Measurements from ENCODE around the gene ASTN2.

Gene ASTN2

DNA sequence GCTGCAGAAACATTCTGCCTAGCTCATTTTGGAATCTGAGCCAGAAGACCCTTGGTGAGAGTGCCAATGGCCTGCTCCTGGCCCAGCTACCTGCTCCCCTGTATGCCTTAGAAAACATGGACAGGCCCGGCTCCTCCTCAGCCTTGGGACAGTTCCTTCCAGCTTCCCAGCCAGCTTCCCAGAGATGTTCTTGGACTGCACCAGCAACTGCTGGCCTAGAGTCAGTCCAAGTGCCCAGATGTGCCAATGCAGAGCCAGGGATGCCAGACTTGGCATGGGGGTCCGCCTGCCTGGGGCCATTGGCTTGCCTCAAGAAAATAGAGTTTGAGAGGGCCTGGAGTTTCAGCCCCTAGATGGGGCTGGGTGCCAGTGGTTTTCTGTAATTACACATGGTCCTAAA lies 870.0 kb downstream of the ASTN2 start:
- DNase-seq, result no peak

DNA sequence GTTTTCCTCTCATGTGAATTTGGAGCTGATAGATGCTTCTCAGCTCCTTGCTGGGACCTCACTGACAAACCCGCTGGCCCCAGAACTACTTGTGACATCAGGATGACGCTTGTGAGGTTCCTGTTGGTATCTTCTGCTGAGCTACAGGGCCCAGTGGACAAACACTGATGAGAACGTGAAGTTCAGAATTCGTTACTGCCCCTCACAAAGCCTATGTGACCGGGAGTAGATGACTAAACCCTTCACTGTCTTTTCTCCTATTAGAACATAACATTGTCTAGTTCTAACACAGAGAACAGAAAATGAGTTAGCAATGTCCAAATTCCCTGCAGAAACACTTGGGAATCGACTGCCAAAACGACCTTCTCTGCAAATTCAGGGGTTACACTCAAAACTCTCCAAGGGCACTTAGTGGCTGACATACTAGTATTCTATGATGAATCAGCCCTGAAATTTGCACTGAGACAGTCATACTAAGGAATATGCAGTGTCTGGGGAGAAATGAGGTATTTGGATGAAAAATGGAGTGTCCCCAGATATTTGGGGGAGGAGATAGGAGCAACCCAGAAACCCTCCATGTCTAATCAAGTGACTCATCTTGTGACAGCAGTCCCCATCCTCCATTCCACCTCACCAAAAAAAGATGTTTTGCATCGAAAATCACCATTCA lies 871.0 kb downstream of the ASTN2 start:
- DNase-seq, result no peak

DNA sequence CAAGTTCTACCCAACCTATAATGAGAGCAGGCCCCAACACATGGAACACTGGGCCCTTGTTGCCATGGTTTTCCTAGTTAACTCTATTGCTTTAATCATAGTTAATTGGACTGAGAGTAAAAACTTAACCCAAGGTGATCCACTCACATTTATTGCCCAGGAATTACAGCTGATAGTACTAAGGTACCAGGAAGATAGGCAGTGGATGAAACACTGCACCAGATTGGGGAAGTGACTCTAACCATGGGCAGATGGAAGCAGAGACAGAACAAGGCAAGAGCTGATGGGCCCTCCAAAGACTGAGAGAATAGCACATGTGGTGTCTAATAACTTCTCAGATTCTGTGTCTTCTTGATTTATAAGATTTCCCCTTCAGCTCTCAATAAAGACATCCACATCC lies 873.5 kb downstream of the ASTN2 start:
- DNase-seq, result no peak

DNA sequence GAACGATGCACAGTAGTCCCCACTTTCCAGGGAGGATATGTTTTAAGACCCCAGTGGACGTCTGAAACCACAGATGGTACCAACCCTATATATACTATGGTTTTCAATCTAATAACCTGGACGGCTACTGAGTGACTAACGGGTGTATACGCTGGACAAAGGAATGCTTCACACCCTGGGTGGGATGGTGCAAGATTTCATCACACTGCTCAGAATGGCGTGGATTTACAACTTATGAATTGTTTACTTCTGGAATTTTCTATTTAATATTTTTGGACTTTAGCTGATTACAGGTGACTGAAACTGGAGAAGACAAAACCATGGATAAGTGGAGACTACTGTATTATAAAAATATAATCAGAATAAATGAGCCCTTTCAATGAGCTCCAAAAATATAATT lies 875.3 kb downstream of the ASTN2 start:
- no peak for DNase-seq

DNA sequence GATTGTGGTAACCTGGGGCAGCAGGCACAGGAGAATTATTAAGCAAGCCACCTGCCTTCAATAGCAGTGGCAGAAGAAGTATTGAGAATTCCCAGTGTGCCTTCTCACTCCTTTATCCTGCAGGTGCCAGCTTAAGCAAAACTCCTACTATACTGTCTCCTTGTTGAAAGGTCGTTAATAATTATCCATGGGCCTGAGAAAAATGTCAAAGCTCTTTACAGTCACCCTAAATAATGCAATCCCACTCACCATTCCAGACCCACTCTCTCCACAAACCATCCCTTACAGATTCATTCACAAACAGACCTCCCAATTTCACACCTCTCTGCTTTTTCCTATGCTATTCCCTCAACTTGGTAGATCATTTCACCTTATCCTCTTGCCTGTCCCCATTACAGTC lies 889.2 kb downstream of the ASTN2 start:
- DNase-seq, result no peak

DNA sequence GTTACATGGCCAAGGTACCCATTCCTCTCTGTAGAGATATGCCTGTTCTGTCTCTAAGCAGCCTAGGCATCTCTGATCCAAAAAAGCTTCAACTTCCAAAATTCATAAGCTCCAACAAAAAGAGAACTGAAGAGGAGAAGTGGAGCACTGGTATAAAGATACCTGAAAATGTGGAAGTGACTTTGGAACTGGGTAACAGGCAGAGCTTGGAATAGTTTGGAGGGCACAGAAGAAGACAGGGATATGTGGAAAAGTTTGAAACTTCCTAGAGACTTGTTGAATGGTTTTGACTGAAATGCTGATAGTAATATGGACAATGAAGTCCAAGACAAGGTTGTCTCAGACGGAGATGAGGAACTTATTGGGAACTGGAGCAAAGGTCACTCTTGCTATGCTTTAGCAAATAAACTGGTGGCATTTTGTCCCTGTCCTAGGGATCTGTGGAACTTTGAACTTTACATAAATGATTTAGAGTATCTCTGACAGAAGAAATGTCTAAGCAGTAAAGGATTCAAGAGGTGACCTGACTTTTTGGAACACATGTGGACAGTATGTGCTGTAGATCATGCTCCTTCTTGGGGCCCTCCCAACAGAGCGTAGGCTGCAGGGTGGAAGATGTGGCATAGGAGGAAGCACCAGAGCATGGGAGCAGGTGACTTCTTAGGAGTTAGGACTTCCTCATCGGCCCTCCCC lies 889.9 kb downstream of the ASTN2 start:
- no peak for DNase-seq

DNA sequence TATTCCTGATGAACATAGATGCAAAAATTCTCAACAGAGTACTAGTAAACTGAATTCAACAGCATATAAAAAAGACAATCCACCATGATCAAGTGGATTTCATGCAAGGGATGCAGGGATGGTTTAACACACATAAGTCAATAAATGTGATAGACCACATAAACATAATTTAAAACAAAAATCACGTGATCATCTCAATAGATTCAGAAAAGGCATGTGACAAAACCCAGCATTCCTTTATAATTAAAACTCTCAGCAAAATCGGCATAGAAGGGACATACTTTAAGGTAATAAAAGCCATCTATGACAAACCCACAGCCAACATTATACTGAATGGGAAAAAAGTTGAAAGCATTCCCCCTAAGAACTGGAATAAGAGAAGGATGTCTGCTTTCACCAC lies 894.6 kb downstream of the ASTN2 start:
- DNase-seq, result no peak

DNA sequence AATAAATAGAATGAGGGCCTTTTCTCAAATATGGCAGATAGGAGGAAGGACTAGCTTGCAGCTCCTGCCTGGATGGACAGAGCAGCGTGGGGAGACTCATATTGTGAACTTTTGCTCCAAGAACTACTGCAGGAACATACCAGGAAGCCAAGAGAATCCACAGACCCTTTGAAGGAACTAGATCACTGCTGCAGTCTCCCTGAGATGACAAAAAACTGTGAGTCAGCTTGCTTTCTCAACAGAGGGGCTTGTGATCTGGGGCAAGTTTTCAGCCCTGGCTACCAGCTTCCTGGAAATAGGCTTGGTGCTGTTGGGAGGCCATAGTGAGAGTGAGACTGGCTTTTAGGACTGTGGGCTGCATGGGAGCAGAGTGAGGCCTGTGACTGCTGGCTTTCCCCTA lies 898.4 kb downstream of the ASTN2 start:
- DNase-seq, result no peak

DNA sequence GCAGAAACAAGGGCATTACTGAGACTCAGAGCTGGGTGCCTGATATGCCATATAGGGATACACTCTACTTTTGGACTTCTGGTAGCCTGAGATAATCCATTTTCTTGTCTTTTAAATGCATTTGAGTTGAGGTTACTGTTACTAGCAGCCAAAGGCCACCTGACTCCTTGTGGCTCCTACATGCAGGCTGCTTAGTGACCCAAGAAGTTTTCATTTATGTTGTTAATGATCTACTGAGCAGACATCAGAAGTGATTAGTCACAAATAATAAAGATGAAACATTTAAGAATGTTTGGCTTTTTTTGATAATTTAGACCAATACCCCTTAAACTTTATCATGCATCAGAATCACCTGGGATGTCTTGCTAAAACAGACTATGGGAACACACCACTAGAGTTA lies 899.3 kb downstream of the ASTN2 start:
- DNase-seq, result no peak

DNA sequence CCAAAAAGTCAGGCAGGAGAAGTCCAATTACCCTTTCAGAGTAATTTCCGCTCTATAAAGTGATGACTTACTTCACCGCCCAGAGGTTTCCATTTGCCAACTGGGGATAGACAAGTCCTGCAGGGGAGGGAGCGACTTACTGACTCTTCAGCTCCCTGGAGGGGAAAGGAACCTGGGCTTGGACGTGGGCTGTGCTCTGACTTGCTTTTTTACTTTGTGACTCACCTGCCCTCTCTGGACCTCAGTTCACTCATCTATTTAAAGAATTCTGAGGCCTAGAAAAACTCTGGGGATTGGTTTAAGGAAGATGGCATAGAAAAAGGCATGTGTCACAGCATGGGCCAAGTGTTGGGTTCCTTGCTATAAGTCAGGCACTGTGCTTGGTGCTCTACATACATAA lies 908.2 kb downstream of the ASTN2 start:
- no peak for DNase-seq

DNA sequence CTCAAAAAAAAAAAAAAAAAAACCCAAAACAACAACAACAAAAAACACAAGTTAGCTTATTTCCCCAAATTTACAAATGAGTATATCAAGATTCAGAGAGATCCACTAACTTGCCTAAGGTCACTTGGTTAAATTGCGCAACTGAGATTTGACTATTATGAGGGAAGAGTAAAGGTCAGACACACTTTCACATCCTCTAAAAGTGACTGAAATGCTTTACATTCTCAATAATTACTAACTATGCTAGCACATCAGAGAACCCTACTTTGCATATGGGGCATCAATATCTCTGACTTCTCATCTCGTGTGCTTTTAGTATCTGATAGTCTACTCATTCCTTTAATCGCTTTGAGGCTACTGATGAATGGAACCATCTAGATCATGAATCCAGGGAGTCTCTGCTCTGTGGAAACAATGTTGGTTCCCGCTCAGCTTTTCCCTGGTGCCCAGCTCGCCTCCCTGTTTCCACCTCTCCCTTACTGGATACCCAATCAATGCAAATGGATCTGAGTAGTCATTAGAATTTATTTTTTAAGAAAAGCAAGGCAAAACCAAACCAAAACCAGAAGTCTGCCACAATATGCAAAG lies 909.9 kb downstream of the ASTN2 start:
- DNase-seq, result no peak

DNA sequence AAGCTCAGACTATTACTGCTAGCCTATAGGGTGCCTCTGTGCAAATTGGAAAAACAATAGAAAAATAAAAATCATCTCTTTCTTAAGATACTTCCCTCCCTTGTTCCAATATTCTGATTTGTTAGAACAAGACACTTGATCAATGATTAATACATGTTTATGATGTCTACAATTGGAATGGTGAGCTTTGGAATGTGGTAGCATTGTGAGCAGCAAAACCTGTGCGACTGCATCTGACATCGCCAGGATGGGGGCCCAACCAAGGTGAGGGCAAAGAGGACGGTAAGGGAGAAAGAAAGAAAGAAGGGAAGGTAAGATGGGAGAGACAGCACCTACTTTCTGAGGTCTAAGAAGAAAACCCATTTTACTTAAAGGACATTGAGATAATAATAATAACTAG lies 910.8 kb downstream of the ASTN2 start:
- DNase-seq, result no peak

DNA sequence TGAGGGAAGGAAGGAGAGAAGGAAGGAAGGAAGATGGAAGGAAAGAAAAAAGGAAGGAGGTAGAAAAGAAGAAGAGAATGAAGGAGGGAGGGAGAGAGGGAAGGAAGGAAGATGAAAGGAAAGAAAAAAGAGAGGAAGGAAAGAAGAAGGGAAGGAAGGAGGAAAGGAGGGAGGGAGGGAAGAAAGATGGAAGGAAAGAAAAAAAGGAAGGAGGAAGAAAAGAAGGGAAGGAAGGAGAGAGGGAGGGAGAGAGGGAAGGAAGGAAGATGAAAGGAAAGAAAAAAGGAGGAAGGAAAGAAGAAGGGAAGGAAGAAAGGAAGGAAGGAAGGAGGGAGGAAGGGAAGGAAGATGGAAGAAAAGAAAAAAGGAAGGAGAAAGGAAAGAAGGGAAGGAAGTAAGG lies 912.1 kb downstream of the ASTN2 start:
- no peak for DNase-seq

DNA sequence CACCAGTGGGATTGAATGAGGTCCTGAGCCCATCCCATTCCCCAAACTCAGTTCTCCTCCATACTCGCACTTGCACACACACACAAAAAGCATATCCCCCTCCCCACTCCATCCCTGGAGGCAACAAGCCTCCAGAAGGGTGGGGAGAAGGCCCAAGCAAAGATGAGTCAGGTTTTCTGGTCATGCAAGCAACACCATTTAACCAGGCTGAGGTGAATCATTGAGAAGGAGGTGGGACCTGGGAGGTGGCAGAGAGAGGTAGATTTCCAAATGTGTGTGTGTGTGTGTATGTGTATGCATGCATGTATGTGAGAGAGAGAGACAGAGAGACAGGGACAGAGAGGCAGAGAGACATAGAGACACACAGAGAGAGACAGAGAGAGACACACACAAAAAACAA lies 913.0 kb downstream of the ASTN2 start:
- DNase-seq, result no peak

DNA sequence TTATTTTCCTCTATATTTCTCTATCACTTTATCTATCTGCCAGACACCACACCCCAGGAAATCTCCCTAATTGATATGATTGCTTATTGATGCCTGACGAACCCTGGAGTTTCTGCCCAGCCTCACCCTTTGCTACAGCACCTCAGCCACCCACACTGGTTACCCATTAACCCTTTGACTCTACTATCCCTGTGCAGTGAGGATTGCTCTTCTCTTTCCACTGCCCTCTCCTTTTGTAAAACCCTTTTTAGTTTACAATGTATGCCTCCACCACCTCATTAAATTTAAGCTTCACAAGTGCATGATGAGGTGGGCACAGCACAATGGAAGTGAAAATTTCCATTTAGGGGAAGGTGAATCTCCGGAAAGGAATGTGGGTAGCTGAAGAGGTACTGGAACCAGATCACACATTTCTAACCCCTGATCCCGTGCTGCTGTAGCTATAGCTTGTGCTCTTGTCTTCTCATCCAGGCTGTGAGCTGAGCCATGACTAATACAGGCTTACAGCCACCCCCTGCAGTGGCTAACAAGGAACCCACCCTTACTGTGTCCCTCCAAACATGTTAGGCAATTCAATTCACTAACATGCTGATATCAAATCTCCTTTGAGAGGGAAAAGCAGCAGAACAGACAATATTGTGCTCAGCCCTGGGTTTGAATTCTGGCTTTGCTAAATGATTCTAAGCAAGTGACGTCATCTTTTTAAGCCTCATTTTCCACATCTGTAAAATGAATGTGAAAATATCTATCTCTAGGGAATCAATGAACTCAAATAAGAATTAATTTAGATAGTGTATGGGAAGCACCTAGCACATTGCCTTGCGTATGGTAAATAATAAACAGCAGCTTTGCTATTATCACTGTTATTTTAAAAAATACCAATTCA lies 914.6 kb downstream of the ASTN2 start:
- DNase-seq, result no peak

DNA sequence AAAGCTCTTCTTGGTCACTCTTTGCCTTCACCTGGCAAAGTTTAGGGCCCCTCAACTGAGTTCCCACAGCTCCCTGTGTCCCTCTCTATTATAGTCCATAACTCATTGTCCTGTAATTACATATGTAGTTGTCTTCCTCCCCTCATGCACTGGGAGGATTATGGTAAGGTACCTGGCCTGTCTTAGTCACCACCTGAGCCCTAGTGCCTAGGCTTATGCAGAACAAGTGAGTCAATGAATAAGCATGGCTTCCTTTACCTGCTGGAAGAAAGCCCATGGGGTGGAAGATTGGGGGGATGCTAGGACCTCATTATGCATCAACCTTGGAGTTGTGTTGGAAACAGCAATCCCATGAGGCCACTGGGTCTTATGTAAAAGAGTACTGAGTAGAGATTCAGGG lies 915.4 kb downstream of the ASTN2 start:
- no peak for DNase-seq

DNA sequence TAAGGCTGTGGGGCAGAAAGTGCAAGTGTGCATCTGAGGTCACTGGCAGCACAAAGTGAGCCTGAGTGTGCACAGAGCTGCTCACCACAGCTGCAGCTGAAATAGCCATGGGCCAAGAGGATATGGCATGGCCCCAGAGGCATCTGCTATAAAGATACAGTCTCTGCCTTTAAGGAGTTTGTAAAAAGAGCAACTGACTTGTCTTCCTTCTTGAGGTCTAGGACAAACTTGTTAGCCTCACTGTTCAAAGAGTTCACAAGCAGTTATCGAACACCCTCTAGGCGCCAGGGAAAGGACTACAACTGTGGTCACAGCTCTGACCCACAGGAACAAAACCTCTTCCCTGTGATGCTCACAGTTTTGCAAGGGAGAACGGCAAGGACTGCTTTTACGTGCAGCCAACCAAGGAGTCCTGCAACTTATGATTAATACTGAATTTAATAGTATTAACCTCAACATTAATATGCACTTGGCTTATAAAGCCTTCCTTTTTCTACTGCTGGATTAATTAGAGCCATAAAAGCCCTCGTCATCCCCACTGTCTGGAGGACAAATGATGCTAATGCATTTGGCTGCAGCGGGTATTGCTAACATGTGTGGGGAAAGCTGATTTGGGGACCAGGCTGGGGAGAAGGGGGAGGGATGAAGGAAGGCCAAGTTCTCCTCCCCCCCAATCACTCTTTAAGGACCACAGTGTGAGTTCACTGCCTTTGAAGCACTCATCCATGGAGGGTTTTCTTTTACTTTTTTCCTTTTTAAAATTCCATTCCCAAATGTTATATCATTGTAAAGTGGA lies 917.6 kb downstream of the ASTN2 start:
- DNase-seq, result no peak

DNA sequence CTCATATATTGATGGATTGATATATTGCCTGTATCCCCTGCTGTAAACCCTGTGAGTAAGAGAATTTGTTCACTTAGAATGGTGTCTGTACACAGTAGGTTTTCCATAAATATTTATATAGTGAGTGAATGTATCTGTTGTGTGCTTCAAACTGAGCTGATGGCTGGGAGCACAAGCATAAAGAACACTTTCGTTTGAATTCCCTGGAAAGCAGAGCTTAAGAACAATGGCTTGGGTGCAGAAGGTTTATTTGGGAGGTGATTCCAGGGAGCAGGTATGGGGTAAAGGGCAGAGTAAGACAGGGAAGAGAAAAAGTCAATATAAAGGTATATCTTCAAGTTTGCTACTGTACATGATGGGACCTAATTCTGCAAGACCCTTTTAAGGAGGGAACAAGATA lies 918.7 kb downstream of the ASTN2 start:
- DNase-seq, result no peak

DNA sequence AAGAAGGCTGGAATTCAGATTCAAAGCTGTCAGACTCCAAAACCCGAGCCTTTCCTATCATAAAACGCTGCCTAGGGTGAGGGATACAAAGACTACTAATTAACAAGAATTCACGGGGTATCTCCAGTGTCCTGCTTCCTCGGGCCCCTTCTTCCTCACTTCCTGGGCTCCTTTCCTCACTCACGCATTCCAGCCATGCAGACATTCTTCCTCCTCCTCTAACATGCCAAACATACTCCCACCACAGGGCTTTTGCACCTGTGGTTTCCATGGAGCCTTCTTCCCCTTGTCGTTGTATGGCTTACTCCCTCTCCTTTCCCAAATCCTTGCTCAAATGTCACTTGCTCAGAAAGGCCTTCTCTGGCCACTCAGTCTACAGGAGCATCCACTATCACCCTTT lies 919.1 kb downstream of the ASTN2 start:
- no peak for DNase-seq

DNA sequence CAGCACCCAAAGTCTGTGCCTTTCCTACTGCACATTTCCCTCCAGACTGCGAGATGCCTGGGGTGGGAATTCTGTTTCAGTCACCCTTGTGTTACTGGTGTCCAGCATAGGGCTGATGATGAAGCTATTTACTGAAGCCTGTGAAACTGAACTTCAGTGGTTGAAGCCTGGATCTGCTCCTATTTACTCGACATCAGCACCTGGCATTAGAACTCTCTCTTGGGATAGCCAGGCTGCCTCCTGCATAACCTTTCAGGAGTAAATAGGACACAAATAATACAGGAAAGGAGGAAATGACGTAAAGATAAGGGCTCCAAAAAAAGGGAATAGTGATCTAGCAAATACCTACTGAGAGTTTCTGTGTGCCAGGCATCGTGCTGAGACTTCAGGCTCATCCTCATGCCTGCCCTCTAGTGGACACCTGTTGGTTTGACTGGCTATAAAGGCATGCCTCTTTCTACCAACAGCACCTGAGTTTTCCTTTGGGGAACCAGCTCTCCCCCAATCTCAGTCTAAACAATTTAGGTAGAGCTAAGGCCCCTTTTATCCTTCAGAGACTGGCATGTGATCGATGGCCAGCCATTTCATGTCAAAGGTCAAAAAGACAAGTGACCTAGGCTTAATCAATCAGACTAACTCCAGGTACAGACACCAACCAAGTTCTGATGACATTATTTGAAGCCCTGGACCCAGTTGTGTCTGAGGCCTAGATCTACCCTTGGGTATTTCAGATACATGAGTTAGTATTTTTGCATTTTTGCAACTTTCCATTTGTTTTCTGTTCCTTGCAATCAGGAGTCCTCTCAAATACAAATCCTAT lies 919.8 kb downstream of the ASTN2 start:
- no peak for DNase-seq

DNA sequence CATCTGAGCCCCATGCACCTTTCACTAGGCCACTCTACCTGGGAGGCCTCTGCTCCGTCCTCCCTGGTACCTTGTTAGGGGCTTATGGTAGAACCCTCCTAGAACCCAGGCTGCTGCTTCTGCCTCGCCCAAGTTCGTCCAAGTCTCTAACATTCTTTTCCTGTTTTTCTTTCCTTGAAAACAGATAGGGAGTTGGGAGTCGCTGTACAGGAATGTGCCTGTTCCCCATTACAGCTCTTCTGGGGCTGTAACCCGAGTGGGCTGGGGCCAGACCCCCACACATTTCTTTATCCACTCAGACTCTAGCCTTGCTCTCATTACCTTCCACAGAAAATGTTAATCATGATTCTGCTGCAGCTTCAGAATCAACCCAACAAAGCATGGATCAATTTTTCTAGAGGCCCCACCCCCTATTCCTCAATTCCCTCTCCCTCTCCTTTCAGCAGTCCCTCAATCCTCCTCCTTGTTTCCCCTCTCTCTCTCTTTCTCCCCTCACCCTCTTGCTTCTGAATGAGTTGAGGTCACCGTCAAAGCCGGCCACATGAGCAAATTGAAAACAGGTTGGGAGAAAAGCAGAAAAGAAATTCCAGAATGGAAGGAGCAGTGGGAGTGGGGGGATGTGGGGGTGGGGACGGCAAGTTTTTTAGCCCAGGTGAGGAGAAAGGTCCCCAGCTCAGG lies 921.5 kb downstream of the ASTN2 start:
- DNase-seq, result no peak

Data from activated gamma-delta T cell (primary cell).